ENCODE results near the gene TSSK3. TPM values are rescaled to one million over a fixed set of nuclear protein-coding genes. Genes with fewer than 3 reads are reported as not detected.
A peak's percentile ranks its signal among the peaks of the same experiment; 100 is the strongest.

Gene TSSK3
- total and polyA plus RNA-seq, 9 of the 15 experiments (the other 6 are each of a cell fraction or from before 2014, with no cell fraction given): 0.27 to 2.8 (median 1.9) TPM

GRCh38 chr1:32318127-32318869 is 44.0 kb upstream of the TSSK3 start (continued):
- TF ChIP-seq, protein P1, sequence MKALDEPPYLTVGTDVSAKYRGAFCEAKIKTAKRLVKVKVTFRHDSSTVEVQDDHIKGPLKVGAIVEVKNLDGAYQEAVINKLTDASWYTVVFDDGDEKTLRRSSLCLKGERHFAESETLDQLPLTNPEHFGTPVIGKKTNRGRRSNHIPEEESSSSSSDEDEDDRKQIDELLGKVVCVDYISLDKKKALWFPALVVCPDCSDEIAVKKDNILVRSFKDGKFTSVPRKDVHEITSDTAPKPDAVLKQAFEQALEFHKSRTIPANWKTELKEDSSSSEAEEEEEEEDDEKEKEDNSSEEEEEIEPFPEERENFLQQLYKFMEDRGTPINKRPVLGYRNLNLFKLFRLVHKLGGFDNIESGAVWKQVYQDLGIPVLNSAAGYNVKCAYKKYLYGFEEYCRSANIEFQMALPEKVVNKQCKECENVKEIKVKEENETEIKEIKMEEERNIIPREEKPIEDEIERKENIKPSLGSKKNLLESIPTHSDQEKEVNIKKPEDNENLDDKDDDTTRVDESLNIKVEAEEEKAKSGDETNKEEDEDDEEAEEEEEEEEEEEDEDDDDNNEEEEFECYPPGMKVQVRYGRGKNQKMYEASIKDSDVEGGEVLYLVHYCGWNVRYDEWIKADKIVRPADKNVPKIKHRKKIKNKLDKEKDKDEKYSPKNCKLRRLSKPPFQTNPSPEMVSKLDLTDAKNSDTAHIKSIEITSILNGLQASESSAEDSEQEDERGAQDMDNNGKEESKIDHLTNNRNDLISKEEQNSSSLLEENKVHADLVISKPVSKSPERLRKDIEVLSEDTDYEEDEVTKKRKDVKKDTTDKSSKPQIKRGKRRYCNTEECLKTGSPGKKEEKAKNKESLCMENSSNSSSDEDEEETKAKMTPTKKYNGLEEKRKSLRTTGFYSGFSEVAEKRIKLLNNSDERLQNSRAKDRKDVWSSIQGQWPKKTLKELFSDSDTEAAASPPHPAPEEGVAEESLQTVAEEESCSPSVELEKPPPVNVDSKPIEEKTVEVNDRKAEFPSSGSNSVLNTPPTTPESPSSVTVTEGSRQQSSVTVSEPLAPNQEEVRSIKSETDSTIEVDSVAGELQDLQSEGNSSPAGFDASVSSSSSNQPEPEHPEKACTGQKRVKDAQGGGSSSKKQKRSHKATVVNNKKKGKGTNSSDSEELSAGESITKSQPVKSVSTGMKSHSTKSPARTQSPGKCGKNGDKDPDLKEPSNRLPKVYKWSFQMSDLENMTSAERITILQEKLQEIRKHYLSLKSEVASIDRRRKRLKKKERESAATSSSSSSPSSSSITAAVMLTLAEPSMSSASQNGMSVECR (CRISPR knock-in tag; IDR thresholded peaks at IDR 0.05): no peak
- TF ChIP-seq ZKSCAN3 (CRISPR knock-in tag; IDR thresholded peaks at IDR 0.05): no peak
- TF ChIP-seq RBM15 (IDR thresholded peaks at IDR 0.05; ENCODE audit: insufficient read depth, low read length): no peak

- H3K9me3 ChIP-seq (replicated peaks; ENCODE audit: control insufficient read depth, insufficient read depth, low read depth, low read length): no peaks in the 10 kb centered on the region
- no peak overlapping the region for H3K27ac ChIP-seq (ENCODE audit: extremely low read depth, low read depth, low read length)
- no peak overlapping the region for H3K9ac ChIP-seq (ENCODE audit: insufficient read depth in 1 of 2, low read depth in 2 of 2, low read length in 2 of 2)
- DNase-seq (ENCODE audit: extremely low read depth in 1 of 4, low spot score in 3 of 4): no peak
- no peaks in the 10 kb centered on the region for H3K27me3 ChIP-seq (ENCODE audit: control insufficient read depth in 2 of 2, insufficient read depth in 2 of 2, low read length in 2 of 2)
- FAIRE-seq: no peak
- no TSS peak for BruUV-seq (replicated peaks)
- ATAC-seq: no peak; the same call in 2 of the 3 replicates
- H2AFZ ChIP-seq (ENCODE audit: low read depth, low read length): no peak overlapping the region
- intact Hi-C loops (cut with micrococcal nuclease): no loop called here
- ChIA-PET POLR2A (interaction anchor here (0.6 to 6.3 kb wide), 9 partner anchors 10 to 260 kb away, joined by 3 to 75 read pairs (median 4); partner anchors contain the start of gene MARCKSL1), CTCF (ENCODE audit: low intra/inter-chr PET ratio) (no interaction called here)
- H4K20me1 ChIP-seq (replicated peaks; ENCODE audit: control insufficient read depth, insufficient read depth, low read length): peaks cover under 1% of the 10 kb centered on the region; the same call in 1 of the 2 replicates
- H3K9me1 ChIP-seq (ENCODE audit: control insufficient read depth, insufficient read depth, low read length): no peaks in the 10 kb centered on the region
- no peak overlapping the region for H3K4me3 ChIP-seq
- H3K36me3 ChIP-seq (ENCODE audit: control insufficient read depth, insufficient read depth, low read length): peaks cover 83% of the 10 kb centered on the region
- 66% methylated on average over 5 of the region's 5 CpGs for WGBS (ENCODE audit: insufficient coverage, low coverage, missing lambda C conversion rate)
- H3K79me2 ChIP-seq (ENCODE audit: control insufficient read depth, insufficient read depth, low read length): peaks cover 7% of the 10 kb centered on the region; the same call in 1 of the 3 replicates
- no peaks in the 10 kb centered on the region for H3K4me1 ChIP-seq (replicated peaks in 1 of 2; ENCODE audit: control insufficient read depth in 2 of 2, insufficient read depth in 2 of 2, low read length in 2 of 2)
- H3K4me2 ChIP-seq (ENCODE audit: insufficient read depth, low read length): no peak overlapping the region
- in situ Hi-C loops (cut with MboI): no loop called here
- TF ChIP-seq, protein P2, sequence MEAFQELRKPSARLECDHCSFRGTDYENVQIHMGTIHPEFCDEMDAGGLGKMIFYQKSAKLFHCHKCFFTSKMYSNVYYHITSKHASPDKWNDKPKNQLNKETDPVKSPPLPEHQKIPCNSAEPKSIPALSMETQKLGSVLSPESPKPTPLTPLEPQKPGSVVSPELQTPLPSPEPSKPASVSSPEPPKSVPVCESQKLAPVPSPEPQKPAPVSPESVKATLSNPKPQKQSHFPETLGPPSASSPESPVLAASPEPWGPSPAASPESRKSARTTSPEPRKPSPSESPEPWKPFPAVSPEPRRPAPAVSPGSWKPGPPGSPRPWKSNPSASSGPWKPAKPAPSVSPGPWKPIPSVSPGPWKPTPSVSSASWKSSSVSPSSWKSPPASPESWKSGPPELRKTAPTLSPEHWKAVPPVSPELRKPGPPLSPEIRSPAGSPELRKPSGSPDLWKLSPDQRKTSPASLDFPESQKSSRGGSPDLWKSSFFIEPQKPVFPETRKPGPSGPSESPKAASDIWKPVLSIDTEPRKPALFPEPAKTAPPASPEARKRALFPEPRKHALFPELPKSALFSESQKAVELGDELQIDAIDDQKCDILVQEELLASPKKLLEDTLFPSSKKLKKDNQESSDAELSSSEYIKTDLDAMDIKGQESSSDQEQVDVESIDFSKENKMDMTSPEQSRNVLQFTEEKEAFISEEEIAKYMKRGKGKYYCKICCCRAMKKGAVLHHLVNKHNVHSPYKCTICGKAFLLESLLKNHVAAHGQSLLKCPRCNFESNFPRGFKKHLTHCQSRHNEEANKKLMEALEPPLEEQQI (IDR thresholded peaks at IDR 0.05): no peak
- TF ChIP-seq SPI1 (IDR thresholded peaks at IDR 0.05; ENCODE audit: borderline replicate concordance, low read depth, low read length): 0 out of 2 replicates have a peak, but pooled peaks have one; percentile 9
- TF ChIP-seq, protein P3, sequence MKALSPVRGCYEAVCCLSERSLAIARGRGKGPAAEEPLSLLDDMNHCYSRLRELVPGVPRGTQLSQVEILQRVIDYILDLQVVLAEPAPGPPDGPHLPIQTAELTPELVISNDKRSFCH (CRISPR knock-in tag; IDR thresholded peaks at IDR 0.05): no peak
- TF ChIP-seq, protein P3 (tag; IDR thresholded peaks at IDR 0.05): no peak
- TF ChIP-seq ZNF77 (CRISPR knock-in tag; IDR thresholded peaks at IDR 0.05): no peak
- TF ChIP-seq FOXA3 (CRISPR knock-in tag; conservative IDR thresholded peaks at IDR 0.05 in 1 of 2, IDR thresholded peaks at IDR 0.05 in 1 of 2): peak in 1 of 2 experiments; percentile 76; a peak in 2 of 4 replicates
Observed at GRCh38 chr1:32321712-32322291, 40.5 kb upstream of the TSSK3 start.
